ENCODE data around the gene WDR44.
"Not testable (repeated sequence)": the region's sequence is repeated elsewhere in the genome, so short reads cannot be mapped to it uniquely, and the experiment has no call there.

WDR44 gene

GRCh38 chrX:118345464-118346257, at the start of gene WDR44:
Gene WDR44, plus strand, starts transcription at chrX:118346106. Its CDS starts 398 bp downstream, at chrX:118346504.
- in situ Hi-C loops (cut with HindIII; ENCODE audit: low sequenced_read_pairs) = no loop called here

- in situ Hi-C loops (cut with HindIII; ENCODE audit: low sequenced_read_pairs) = not testable (repeated sequence)
These were observed 40.1 kb upstream of the WDR44 start for GRCh38 chrX:118305827-118306226.

GRCh38 chrX:118315529-118315928, 30.4 kb upstream of the WDR44 start:
- in situ Hi-C loops (cut with HindIII; ENCODE audit: low sequenced_read_pairs) = no loop called here

GRCh38 chrX:118324588-118324987, 21.3 kb upstream of the WDR44 start:
- in situ Hi-C loops (cut with HindIII; ENCODE audit: low sequenced_read_pairs) = no loop called here

- in situ Hi-C loops (cut with HindIII; ENCODE audit: low sequenced_read_pairs) = no loop called here
These were observed 20.5 kb upstream of the WDR44 start for GRCh38 chrX:118325453-118325852.

GRCh38 chrX:118329175-118329574, 16.7 kb upstream of the WDR44 start:
- in situ Hi-C loops (cut with HindIII; ENCODE audit: low sequenced_read_pairs) = no loop called here

- in situ Hi-C loops (cut with HindIII; ENCODE audit: low sequenced_read_pairs) = no loop called here
These were observed 8.2 kb upstream of the WDR44 start for GRCh38 chrX:118337687-118338086.

- in situ Hi-C loops (cut with HindIII; ENCODE audit: low sequenced_read_pairs) = no loop called here
These were observed 7.0 kb upstream of the WDR44 start for GRCh38 chrX:118338930-118339329.

GRCh38 chrX:118345045-118345463, 852 bp upstream of the WDR44 start:
- in situ Hi-C loops (cut with HindIII; ENCODE audit: low sequenced_read_pairs) = no loop called here

- in situ Hi-C loops (cut with HindIII; ENCODE audit: low sequenced_read_pairs) = no loop called here
These were observed 570 bp downstream of the WDR44 start for GRCh38 chrX:118346258-118347094.

GRCh38 chrX:118347131-118347530, 1.2 kb downstream of the WDR44 start:
- in situ Hi-C loops (cut with HindIII; ENCODE audit: low sequenced_read_pairs) = no loop called here

GRCh38 chrX:118347736-118348135, 1.8 kb downstream of the WDR44 start:
- in situ Hi-C loops (cut with HindIII; ENCODE audit: low sequenced_read_pairs) = no loop called here

- in situ Hi-C loops (cut with HindIII; ENCODE audit: low sequenced_read_pairs) = no loop called here
These were observed 2.4 kb downstream of the WDR44 start for GRCh38 chrX:118348186-118348810.

GRCh38 chrX:118349188-118349587, 3.3 kb downstream of the WDR44 start:
- in situ Hi-C loops (cut with HindIII; ENCODE audit: low sequenced_read_pairs) = no loop called here

- in situ Hi-C loops (cut with HindIII; ENCODE audit: low sequenced_read_pairs) = no loop called here
These were observed 4.3 kb downstream of the WDR44 start for GRCh38 chrX:118350221-118350620.

- in situ Hi-C loops (cut with HindIII; ENCODE audit: low sequenced_read_pairs) = no loop called here
These were observed 4.8 kb downstream of the WDR44 start for GRCh38 chrX:118350706-118351105.

- in situ Hi-C loops (cut with HindIII; ENCODE audit: low sequenced_read_pairs) = no loop called here
These were observed 6.7 kb downstream of the WDR44 start for GRCh38 chrX:118352566-118352965.

GRCh38 chrX:118353081-118353850, 7.4 kb downstream of the WDR44 start:
- in situ Hi-C loops (cut with HindIII; ENCODE audit: low sequenced_read_pairs) = no loop called here

GRCh38 chrX:118355225-118355920, 9.5 kb downstream of the WDR44 start:
- in situ Hi-C loops (cut with HindIII; ENCODE audit: low sequenced_read_pairs) = no loop called here

GRCh38 chrX:118356154-118356701, 10.3 kb downstream of the WDR44 start:
- in situ Hi-C loops (cut with HindIII; ENCODE audit: low sequenced_read_pairs) = no loop called here
